GM18867 (cell line): ENCODE results near the gene TMEM242.

Experiments
- ATAC-seq: cut with Tn5 transposase; IDR thresholded peaks from one replicate; pipeline ENCODE4 v1.9.1; 2021; ENCODE audit warnings: mild to moderate bottlenecking, moderate library complexity; ENCODE audit not compliant: unreplicated experiment

The TMEM242 gene

DNA sequence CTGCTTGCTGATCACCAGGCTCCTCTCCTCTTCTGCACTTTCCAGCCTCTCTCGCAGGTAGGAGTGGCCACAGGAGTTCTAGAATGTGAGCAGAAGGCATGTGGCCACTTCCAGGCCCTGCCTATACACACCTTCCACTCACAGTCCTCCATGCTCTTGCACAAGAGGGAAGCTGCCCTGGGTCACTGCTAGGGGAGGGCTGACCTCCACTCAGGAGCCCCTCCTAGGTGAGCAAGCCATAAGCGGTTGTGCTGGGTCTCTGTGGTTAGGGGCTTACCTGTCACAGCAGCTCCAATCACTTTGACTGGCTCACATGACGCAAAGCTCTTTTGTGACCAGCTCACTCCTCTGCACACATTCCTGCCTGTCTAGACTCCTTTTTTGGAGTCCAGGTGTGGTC is 68.2 kb downstream of the TMEM242 start:
- ATAC-seq = no peak

GRCh38 chr6:157254538-157254937 is 68.8 kb downstream of the TMEM242 start:
- ATAC-seq = no peak

DNA sequence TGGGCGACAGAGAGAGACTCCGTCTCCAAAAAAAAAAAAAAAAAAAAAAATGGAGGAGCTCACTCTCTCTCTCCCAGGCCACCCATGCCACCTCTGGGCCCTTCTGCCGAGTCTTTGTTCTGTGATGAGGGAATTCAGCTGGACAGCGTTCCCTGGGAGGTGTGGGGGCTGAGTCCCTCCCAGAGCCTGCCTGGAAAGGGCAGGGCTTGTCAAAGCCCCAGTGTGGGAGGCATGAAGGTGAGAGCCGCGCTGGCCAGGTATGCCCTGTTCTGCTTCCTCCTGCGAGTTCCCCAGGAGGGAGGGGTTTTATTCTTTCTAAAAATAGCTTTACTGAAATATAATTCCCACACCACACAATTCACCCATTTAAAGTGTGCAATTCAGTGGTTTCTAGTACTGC is 69.6 kb downstream of the TMEM242 start:
- ATAC-seq = no peak

GRCh38 chr6:157253017-157253416 is 70.3 kb downstream of the TMEM242 start:
- ATAC-seq = no peak

DNA sequence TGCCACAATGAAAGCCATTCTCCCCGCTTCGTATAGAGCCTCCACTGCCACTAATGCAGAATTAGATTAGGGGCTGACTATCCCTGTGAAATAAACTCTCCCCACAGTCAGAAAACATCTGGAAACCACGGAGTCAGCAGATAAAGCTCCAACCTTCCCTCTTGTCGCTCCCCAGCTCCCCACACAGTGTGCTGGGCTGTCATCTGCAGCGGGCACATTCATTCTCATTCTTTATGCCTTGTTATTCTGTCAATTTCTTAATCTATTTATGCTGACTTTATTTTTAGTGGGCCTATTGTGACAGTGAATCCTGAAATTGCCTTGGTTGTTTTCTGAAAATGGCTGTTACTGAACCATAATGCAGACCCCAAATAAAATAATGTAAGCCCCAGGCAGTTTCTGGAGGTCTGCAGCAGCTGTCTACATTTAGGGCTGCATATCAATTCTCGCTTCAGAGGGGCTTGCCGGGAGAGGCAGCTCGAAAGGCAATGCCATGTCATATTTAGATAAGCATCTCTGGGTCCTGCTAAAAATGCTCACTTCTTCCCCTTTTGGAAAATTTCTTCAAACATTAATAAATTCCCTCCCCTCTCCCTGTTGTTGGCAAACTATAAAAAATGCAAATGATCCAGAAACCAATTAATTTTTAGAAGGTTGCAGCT is 71.6 kb downstream of the TMEM242 start:
- ATAC-seq = no peak

DNA sequence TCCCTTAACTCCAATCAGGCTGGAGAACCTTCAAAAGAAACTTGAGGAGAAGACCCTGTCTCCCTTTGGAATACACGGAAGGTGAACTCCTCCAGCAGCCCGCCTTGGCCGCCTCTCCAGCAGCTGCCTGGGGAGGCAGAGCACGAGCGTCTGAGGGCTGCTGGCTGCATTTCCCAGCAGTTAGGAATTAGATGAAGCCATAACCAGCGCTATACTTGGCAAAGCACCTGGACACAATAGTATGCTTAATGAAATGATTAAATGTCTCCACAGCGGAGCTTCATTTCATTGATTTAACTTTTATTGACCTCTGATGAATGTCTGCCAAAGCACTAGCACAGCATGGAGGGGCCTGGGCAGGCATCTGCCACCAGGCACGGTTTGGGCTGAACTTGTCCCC is 73.5 kb downstream of the TMEM242 start:
- ATAC-seq = no peak

DNA sequence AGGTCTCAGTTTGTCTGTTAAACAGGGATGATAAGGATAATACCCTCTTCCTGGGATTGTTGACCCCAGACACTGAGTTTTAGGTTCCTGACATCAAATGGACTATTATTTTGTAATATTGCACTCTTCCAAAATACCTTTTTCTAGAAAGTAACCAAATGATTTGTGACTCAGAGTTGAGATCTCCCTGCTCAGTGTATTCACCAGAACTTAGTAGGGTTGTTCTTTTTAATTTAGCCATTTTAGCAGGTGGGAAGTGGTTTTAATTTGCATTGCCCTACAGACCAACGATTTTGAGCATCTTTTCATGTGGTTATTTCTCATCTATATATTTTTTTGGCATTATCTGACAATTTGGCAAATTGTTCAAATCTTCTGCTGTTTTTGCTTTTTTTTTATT is 75.1 kb downstream of the TMEM242 start:
- no peak for ATAC-seq

GRCh38 chr6:157246771-157247484 is 76.4 kb downstream of the TMEM242 start:
- no peak for ATAC-seq

DNA sequence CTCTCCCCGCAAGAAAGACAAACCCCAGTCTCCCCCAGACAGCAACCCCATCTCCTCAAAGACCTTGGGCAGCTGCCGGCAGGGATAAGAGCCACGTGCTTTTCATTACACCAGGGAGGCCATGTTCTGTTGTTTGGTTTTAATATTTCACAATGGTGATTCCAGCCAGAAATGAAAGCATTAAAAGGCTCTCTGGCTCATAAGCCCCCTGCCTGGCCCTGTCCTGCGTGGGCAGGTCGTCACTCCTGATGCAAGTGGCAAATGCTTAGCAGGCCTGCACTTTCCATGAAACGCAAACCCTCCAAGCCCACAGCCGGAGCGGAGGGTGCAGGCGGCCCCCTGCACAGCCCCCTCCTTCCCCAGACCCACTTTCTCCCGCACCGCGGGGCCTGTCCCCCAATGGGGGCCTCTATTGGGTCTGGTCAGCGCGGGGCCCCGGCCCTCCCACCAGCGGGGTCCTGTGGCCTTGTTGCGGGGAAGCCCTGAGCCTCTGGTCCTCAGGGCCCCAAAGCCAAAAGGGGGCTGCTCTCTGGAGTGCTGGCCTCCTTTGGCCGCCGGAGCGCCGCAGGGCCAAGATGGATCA is 77.2 kb downstream of the TMEM242 start:
- no peak for ATAC-seq

GRCh38 chr6:157245436-157245835 is 77.9 kb downstream of the TMEM242 start:
- no peak for ATAC-seq

GRCh38 chr6:157244780-157245179 is 78.5 kb downstream of the TMEM242 start:
- no peak for ATAC-seq

- no peak for ATAC-seq
These were observed 79.1 kb downstream of the TMEM242 start for GRCh38 chr6:157244175-157244574.

- ATAC-seq = no peak
These were observed 80.5 kb downstream of the TMEM242 start for GRCh38 chr6:157242791-157243190.

GRCh38 chr6:157240960-157241311 is 82.4 kb downstream of the TMEM242 start:
- no peak for ATAC-seq

GRCh38 chr6:157240059-157240959 is 83.0 kb downstream of the TMEM242 start:
- no peak for ATAC-seq

GRCh38 chr6:157239671-157240058 is 83.7 kb downstream of the TMEM242 start:
- no peak for ATAC-seq
